ENCODE measurements around the gene LRRC8E. TPM values are rescaled to one million over a fixed set of nuclear protein-coding genes. Genes with fewer than 3 reads are reported as not detected.

LRRC8E gene
- total RNA-seq, 4 donors from 2014 or later, result 27.3 to 31.8 (median 29.8) TPM

- no peak for DNase-seq (ENCODE audit: low spot score in 2 of 2)
- intact Hi-C loops (cut with DNase I; ENCODE audit: low total_unique reads), result no loop called here
- H3K4me3 ChIP-seq (ENCODE audit: low read depth, poor library complexity, severe bottlenecking), result no peak overlapping the region
- 71 to 72% methylated on average over 6 of the region's 6 CpGs for WGBS, 2 donors
- TF ChIP-seq CTCF (IDR thresholded peaks at IDR 0.05) (no peak), POLR2A (IDR thresholded peaks at IDR 0.05) (no peak)
Measured at GRCh38 chr19:7877249-7877836, 11.0 kb upstream of the LRRC8E start.

- no peak for DNase-seq (ENCODE audit: low spot score in 2 of 2)
- WGBS, 2 donors, result 53 to 64% methylated on average over 11 to 18 of the region's 18 CpGs
- no peak overlapping the region for H3K4me3 ChIP-seq (ENCODE audit: low read depth, poor library complexity, severe bottlenecking)
- TF ChIP-seq POLR2A (IDR thresholded peaks at IDR 0.05) (no peak), CTCF (IDR thresholded peaks at IDR 0.05) (no peak)
- intact Hi-C loops (cut with DNase I; ENCODE audit: low total_unique reads), result no loop called here
Measured at GRCh38 chr19:7879111-7879807, 9.1 kb upstream of the LRRC8E start.

DNA sequence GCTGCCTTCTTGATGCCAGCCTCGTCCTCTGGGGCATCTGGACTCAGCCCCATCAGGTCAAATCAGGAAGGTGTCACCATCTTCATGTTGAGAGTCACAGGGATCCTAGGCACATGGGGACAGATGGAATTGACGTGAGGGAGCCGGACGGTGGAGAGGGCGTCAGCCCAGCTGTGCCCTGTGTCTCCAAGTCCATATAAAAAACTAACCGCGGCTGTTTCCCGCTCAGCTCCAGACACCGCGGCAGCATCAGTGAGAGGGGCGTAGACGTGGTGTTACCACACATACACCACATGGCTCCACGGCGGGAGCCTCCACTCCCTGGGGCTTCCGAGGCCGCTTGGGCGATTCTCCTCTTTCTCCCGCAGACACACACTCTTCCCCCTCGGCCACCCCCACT is 8.5 kb upstream of the LRRC8E start:
- no peak overlapping the region for H3K4me3 ChIP-seq (ENCODE audit: low read depth, poor library complexity, severe bottlenecking)
- no peak for TF ChIP-seq POLR2A (IDR thresholded peaks at IDR 0.05)
- TF ChIP-seq CTCF (IDR thresholded peaks at IDR 0.05), result no peak
- intact Hi-C loops (cut with DNase I; ENCODE audit: low total_unique reads), result loop anchor here (5.0 kb wide), 1 partner anchor 1283 kb away; no protein-coding TSS in a partner anchor
- no peak for DNase-seq (ENCODE audit: low spot score in 2 of 2)
- WGBS, 2 donors, result 74 to 77% methylated on average over 19 of the region's 19 CpGs

DNA sequence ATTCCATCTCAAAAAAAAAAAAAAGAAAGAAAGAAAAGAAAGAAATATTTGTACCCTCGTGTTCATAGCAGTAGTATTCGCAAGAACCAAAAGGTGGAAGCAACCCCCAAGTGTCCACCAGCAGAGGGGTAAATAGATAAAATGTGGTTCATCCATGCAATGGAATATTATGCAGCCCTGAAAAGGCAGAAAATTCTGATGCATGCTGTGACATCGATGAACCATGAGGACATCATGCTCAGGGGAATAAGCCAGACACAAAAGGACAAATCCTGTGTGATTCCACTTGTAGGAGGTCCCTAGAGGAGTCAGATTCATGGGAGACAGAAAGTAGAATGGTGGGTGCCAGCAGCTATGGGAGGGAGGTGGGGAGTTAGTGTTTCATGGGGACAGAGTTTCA is 6.4 kb upstream of the LRRC8E start:
- intact Hi-C loops (cut with DNase I; ENCODE audit: low total_unique reads), result loop anchor here (5.0 kb wide), 1 partner anchor 1285 kb away; no protein-coding TSS in a partner anchor
- DNase-seq (ENCODE audit: low spot score in 2 of 2), result no peak
- H3K4me3 ChIP-seq (ENCODE audit: low read depth, poor library complexity, severe bottlenecking), result no peak overlapping the region
- TF ChIP-seq POLR2A (IDR thresholded peaks at IDR 0.05) (no peak), CTCF (IDR thresholded peaks at IDR 0.05) (no peak)
- WGBS, 2 donors, result 88 to 95% methylated on average over 3 of the region's 3 CpGs

- WGBS, 2 donors, result 73 to 86% methylated on average over 4 of the region's 4 CpGs
- no peak overlapping the region for H3K4me3 ChIP-seq (ENCODE audit: low read depth, poor library complexity, severe bottlenecking)
- intact Hi-C loops (cut with DNase I; ENCODE audit: low total_unique reads), result loop anchor here (5.0 kb wide), 1 partner anchor 1286 kb away; no protein-coding TSS in a partner anchor
- no peak for DNase-seq (ENCODE audit: low spot score in 2 of 2)
- no peak for TF ChIP-seq POLR2A (IDR thresholded peaks at IDR 0.05)
- TF ChIP-seq CTCF (IDR thresholded peaks at IDR 0.05), result no peak
Measured at GRCh38 chr19:7883105-7883504, 5.2 kb upstream of the LRRC8E start.
